Measurements from ENCODE around the gene SUGP2. TPM values are rescaled to one million over a fixed set of nuclear protein-coding genes. Genes with fewer than 3 reads are reported as not detected.

The SUGP2 gene
- total RNA-seq, 1 experiment from 2014 or later: 25.2 TPM

GRCh38 chr19:18992696-18993095, 40.6 kb downstream of the SUGP2 start:
- DNase-seq (ENCODE audit: low spot score): no peak

GRCh38 chr19:18991468-18991867, 41.8 kb downstream of the SUGP2 start:
- no peak for DNase-seq (ENCODE audit: low spot score)

GRCh38 chr19:18991006-18991405, 42.3 kb downstream of the SUGP2 start:
- no peak for DNase-seq (ENCODE audit: low spot score)

GRCh38 chr19:18990128-18990708, 43.1 kb downstream of the SUGP2 start:
- no peak for DNase-seq (ENCODE audit: low spot score)

GRCh38 chr19:18989316-18989715, 44.0 kb downstream of the SUGP2 start:
- DNase-seq (ENCODE audit: low spot score): no peak

- no peak for DNase-seq (ENCODE audit: low spot score)
Observed at GRCh38 chr19:18987456-18987855, 45.9 kb downstream of the SUGP2 start.

GRCh38 chr19:18985257-18985656, 48.1 kb downstream of the SUGP2 start:
- DNase-seq (ENCODE audit: low spot score): no peak

GRCh38 chr19:18984251-18984650, 49.1 kb downstream of the SUGP2 start:
- DNase-seq (ENCODE audit: low spot score): no peak

- DNase-seq (ENCODE audit: low spot score): no peak
Observed at GRCh38 chr19:18982669-18983068, 50.6 kb downstream of the SUGP2 start.

GRCh38 chr19:18980432-18981020, 52.8 kb downstream of the SUGP2 start:
- DNase-seq (ENCODE audit: low spot score): no peak

- DNase-seq (ENCODE audit: low spot score): no peak
Observed at GRCh38 chr19:18978616-18979015, 54.7 kb downstream of the SUGP2 start.

GRCh38 chr19:18975869-18976268, 57.4 kb downstream of the SUGP2 start:
- no peak for DNase-seq (ENCODE audit: low spot score)

GRCh38 chr19:18975011-18975410, 58.3 kb downstream of the SUGP2 start:
- DNase-seq (ENCODE audit: low spot score): no peak

GRCh38 chr19:18972851-18973250, 60.5 kb downstream of the SUGP2 start:
- DNase-seq (ENCODE audit: low spot score): no peak

GRCh38 chr19:18972301-18972811, 61.0 kb downstream of the SUGP2 start:
- DNase-seq (ENCODE audit: low spot score): peak; percentile 41

- no peak for DNase-seq (ENCODE audit: low spot score)
Observed at GRCh38 chr19:18969931-18970659, 63.2 kb downstream of the SUGP2 start.

GRCh38 chr19:18967358-18968146, 65.8 kb downstream of the SUGP2 start:
- peak; percentile 68 for DNase-seq (ENCODE audit: low spot score)

GRCh38 chr19:18966307-18966706, 67.0 kb downstream of the SUGP2 start:
- no peak for DNase-seq (ENCODE audit: low spot score)

- DNase-seq (ENCODE audit: low spot score): no peak
Observed at GRCh38 chr19:18964121-18964520, 69.2 kb downstream of the SUGP2 start.

- DNase-seq (ENCODE audit: low spot score): no peak
Observed at GRCh38 chr19:18961767-18962620, 71.3 kb downstream of the SUGP2 start.

- DNase-seq (ENCODE audit: low spot score): no peak
Observed at GRCh38 chr19:18960370-18960769, 72.9 kb downstream of the SUGP2 start.
